Measurements from ENCODE around the gene TAF4. TPM values are rescaled to one million over a fixed set of nuclear protein-coding genes. Genes with fewer than 3 reads are reported as not detected.

TAF4 gene
- total and polyA plus RNA-seq, 4 experiments from 2014 or later = 0.54 to 33.1 (median 17.5) TPM

DNA sequence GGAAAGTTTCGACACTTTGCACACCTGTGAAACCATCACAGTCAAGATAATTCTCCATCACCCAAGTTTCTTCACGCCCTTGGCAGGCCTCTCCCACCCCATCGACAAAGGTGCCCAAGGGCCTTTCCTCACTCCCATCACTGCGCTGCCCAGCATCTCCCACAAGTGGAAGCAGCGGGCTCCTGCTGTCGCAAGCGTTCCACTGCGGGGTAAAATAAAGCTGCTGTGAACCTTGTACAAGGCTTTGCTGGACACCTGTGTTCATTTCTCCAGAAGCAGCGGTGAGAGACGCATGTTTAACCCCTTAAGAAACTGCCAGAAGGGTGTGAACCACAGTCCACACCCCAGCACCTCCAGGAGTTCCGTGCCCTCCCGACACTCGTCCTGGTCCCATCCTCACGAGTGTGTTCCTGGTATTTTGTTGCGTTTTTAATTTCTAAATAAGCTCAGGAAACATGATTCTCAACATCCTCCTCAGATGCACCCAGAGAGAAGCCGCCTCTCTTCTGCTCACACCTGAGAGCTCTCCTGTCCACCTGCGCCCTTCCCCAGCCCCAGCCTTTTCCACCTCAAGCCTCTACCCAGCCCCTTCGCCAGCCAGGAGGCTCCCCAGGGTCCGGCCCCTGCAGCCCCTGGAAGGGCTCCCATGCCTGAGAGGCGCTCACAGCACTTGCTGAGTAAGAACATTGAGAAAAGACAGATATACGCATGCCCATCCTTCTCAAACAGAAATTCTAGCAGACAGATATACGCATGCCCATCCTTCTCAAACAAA is 97.5 kb downstream of the TAF4 start:
- H3K9me3 ChIP-seq (ENCODE audit: control insufficient read depth in 1 of 2, low read length in 2 of 2) = no peaks in the 10 kb centered on the region
- H3K4me3 ChIP-seq (ENCODE audit: low read length in 2 of 2) = no peak overlapping the region
- H3K4me1 ChIP-seq (ENCODE audit: insufficient read depth, low read length) = no peaks in the 10 kb centered on the region
- Mint-ChIP-seq H3K4me1 (peaks cover 0 to 1% (median 0%) of the 10 kb centered on the region in 4 donors), H3K27ac (no peak overlapping the region), H3K36me3 (peaks cover 13 to 19% of the 10 kb centered on the region in 2 donors), H3K4me3 (peak overlapping the region in 1 of 8 donors; percentile 17), H3K9me3 (peaks cover 0 to 9% (median 2%) of the 10 kb centered on the region in 8 donors), H3K27me3 (peaks cover 14% of the 10 kb centered on the region in 2 donors)
- no peaks in the 10 kb centered on the region for H3K36me3 ChIP-seq (ENCODE audit: insufficient read depth, low read length)
- POLR2A ChIA-PET (ENCODE audit: partially characterized antibody) = no interaction called here
- H3K27ac ChIP-seq (ENCODE audit: low read depth, low read length) = no peak overlapping the region
- no peaks in the 10 kb centered on the region for H3K27me3 ChIP-seq (ENCODE audit: insufficient read depth, low read length)
- intact Hi-C loops (cut with micrococcal nuclease) = no loop called here
- no peak for DNase-seq
- CTCF ChIA-PET (ENCODE audit: partially characterized antibody) = no interaction called here

DNA sequence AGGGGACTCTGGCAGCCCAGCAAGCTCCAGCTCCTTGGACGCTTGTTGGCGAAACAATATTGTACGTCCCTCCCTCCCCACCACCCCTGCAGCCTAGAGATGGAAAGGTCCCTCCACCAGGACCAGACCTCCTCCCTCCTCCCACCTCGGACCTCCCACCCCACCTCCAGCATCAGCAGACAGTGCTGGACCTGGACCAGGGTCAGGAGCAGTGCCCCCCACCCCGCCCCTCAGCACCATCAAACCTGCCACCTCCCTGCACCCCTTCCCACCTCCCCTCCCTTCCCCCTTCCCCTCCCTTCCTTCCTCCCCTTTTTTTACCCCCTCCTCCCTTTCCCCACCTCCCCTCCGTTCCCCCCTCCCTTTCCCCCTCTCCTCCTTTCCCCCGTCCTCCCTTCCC is 98.4 kb downstream of the TAF4 start:
- DNase-seq = no peak
- Mint-ChIP-seq H3K27me3 (peaks cover 14% of the 10 kb centered on the region in 2 donors), H3K9me3 (peaks cover 0 to 4% (median under 1%) of the 10 kb centered on the region in 8 donors), H3K36me3 (peaks cover 4 to 9% of the 10 kb centered on the region in 2 donors), H3K4me1 (peaks cover 0 to 1% (median 0%) of the 10 kb centered on the region in 4 donors), H3K27ac (no peak overlapping the region), H3K4me3 (no peak overlapping the region)
- Histone ChIP-seq H3K4me1 (ENCODE audit: insufficient read depth, low read length) (no peaks in the 10 kb centered on the region), H3K36me3 (ENCODE audit: insufficient read depth, low read length) (no peaks in the 10 kb centered on the region), H3K27me3 (ENCODE audit: insufficient read depth, low read length) (no peaks in the 10 kb centered on the region), H3K27ac (ENCODE audit: low read depth, low read length) (no peak overlapping the region), H3K9me3 (ENCODE audit: control insufficient read depth in 1 of 2, low read length in 2 of 2) (no peaks in the 10 kb centered on the region), H3K4me3 (ENCODE audit: low read length in 2 of 2) (no peak overlapping the region)
- ChIA-PET POLR2A (ENCODE audit: partially characterized antibody) (no interaction called here), CTCF (ENCODE audit: partially characterized antibody) (no interaction called here)
- intact Hi-C loops (cut with micrococcal nuclease) = no loop called here

DNA sequence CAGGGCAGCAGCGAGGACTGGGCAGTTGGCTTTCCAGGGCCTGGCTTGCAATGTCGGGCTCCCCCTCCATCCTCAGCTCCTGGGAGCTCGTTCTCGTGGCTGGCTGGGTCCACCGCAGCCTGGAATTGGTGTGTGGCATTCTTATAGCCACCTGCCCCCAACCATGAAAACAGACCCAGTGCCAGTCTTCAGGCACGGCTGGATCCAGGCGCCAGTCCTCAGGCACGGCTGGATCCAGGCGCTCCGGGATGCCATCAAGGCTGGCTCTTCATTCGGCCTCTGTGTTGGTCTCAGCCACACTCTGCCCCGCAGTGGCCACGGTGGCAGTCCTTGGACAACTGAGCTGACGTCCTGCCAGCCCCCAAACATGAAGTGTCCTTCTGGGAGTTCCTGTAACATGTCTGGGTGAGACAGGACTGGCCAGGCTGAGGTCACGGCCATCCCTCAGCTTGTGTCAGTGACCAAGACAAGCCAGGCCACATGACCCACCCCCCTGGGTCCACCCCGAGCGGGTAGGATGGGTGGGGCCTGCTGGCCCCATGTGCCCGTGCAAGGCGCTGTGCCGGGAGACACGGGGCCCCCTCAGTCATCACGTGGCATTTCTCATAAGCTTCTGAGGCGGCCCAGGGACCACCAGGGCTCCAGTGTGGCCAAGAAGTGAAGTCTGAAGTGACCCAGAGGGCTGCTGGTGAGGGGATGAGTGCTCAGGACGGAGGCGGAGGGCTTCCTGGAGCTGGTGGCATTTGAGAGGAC is 99.0 kb downstream of the TAF4 start:
- CTCF ChIA-PET (ENCODE audit: partially characterized antibody) = no interaction called here
- no peaks in the 10 kb centered on the region for H3K36me3 ChIP-seq (ENCODE audit: insufficient read depth, low read length)
- no peaks in the 10 kb centered on the region for H3K9me3 ChIP-seq (ENCODE audit: control insufficient read depth in 1 of 2, low read length in 2 of 2)
- no peak overlapping the region for H3K4me3 Mint-ChIP-seq
- H3K4me3 ChIP-seq (ENCODE audit: low read length in 2 of 2) = no peak overlapping the region
- no peak overlapping the region for H3K27ac ChIP-seq (ENCODE audit: low read depth, low read length)
- intact Hi-C loops (cut with micrococcal nuclease) = no loop called here
- H3K36me3 Mint-ChIP-seq = peaks cover 1 to 3% of the 10 kb centered on the region in 2 donors
- H3K27me3 Mint-ChIP-seq = peaks cover 14 to 21% of the 10 kb centered on the region in 2 donors
- H3K9me3 Mint-ChIP-seq = peaks cover 0 to 3% (median 0%) of the 10 kb centered on the region in 8 donors
- DNase-seq = no peak
- peaks cover 0 to 1% (median 0%) of the 10 kb centered on the region in 4 donors for H3K4me1 Mint-ChIP-seq
- no peaks in the 10 kb centered on the region for H3K27me3 ChIP-seq (ENCODE audit: insufficient read depth, low read length)
- no peaks in the 10 kb centered on the region for H3K4me1 ChIP-seq (ENCODE audit: insufficient read depth, low read length)
- H3K27ac Mint-ChIP-seq = no peak overlapping the region
- POLR2A ChIA-PET (ENCODE audit: partially characterized antibody) = no interaction called here

DNA sequence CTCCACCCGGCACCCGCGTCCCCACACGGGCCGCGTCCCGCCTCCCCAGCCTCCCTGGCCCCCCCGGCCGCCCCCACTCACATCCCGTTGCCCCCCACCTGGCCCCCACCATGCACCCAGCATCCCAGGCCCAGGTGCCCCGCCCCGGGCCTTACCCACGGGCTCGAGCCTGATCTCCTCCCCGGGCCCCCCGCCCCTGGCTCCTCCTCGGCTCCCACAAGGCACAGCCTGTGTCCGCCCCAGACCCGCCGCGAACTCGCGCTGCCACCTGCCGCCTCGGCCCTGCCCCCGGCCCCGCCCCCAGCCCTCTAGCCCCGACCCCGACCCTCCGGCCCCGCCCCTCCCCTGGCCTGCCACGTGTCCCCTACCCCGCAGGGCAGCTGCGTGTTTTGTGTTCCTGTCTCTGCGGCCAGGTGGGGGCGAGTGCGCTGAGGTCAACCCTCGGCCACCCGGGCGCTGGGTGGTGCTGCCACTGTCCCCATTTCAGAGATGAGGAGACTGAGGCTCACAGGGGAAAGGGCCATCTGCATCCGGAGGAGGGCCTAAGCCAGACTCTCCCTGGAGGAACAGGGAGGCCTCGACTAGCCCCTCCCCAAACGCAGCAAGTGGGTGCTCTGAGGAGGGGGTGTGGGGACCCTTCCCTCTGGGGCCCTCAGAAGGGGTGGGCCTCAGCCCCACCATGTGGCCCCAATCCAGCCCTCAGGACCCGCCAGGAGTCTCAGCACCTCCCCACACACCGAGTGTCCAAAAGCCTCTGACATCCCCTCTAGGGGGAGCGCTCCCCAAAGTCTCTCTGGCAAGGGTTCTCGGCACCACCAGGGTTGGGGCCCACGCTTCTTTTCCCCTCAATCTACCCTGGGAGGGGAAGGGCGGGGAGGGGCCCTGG is 99.8 kb downstream of the TAF4 start:
- Mint-ChIP-seq H3K27me3 (peaks cover 14 to 26% of the 10 kb centered on the region in 2 donors), H3K9me3 (peaks cover 0 to 3% (median 0%) of the 10 kb centered on the region in 8 donors), H3K36me3 (peaks cover 1 to 3% of the 10 kb centered on the region in 2 donors), H3K4me3 (no peak overlapping the region), H3K4me1 (peaks cover 0 to 1% (median 0%) of the 10 kb centered on the region in 4 donors), H3K27ac (no peak overlapping the region)
- H3K36me3 ChIP-seq (ENCODE audit: insufficient read depth, low read length) = no peaks in the 10 kb centered on the region
- no peak overlapping the region for H3K4me3 ChIP-seq (ENCODE audit: low read length in 2 of 2)
- H3K9me3 ChIP-seq (ENCODE audit: control insufficient read depth in 1 of 2, low read length in 2 of 2) = no peaks in the 10 kb centered on the region
- no peak overlapping the region for H3K27ac ChIP-seq (ENCODE audit: low read depth, low read length)
- intact Hi-C loops (cut with micrococcal nuclease) = no loop called here
- no peaks in the 10 kb centered on the region for H3K4me1 ChIP-seq (ENCODE audit: insufficient read depth, low read length)
- POLR2A ChIA-PET (ENCODE audit: partially characterized antibody) = no interaction called here
- CTCF ChIA-PET (ENCODE audit: partially characterized antibody) = no interaction called here
- no peaks in the 10 kb centered on the region for H3K27me3 ChIP-seq (ENCODE audit: insufficient read depth, low read length)
- no peak for DNase-seq

DNA sequence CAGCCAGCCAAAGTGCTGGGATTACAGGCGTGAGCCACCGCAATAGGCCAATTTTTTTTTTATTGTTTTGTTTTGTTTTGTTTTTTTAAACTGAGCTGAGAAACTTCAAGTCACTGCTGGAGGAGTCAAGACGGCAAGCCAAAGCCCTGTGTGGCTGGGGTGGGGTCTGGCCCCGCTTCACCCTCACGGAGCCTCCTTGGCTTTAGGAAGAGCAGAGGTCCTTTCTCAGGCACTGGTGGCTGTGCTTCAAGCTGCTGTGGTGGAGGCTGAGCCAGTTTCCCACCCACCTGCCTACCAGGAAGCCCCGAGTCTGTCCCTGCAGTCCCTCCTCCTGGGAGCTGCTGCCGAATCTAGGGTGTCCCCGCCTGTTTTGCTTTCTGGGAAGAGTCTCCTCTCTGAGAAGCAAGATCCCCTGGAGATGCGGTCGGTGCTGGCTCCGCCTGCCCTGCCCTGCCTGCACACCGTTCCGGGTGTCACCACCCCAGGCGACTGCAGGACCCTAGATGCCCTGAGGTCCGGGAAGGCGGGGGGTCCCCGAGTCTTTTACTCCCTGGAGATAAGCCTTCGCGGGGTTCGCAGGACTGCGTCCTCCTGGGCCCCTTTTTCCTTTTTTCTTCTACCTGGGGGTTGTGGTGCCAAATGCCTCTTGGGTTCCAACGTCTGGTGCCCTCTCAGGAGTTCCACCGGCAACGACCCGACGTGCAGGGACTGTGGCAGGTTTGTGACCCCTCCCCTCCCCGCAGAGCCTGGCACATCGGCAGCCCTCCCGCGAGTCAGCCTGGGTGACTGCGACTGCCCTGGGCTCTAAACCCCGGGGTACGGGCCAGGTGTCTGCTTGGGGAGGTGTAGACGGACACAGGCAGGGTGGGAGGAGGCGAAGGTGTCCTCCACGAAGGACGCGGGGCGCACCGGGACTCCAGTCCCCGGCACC is 100.7 kb downstream of the TAF4 start:
- H3K27ac Mint-ChIP-seq = no peak overlapping the region
- no peak overlapping the region for H3K4me3 Mint-ChIP-seq
- ChIA-PET CTCF (ENCODE audit: partially characterized antibody) (no interaction called here), POLR2A (ENCODE audit: partially characterized antibody) (no interaction called here)
- Histone ChIP-seq H3K4me3 (ENCODE audit: low read length in 2 of 2) (no peak overlapping the region), H3K9me3 (ENCODE audit: control insufficient read depth in 1 of 2, low read length in 2 of 2) (no peaks in the 10 kb centered on the region), H3K27me3 (ENCODE audit: insufficient read depth, low read length) (no peaks in the 10 kb centered on the region), H3K36me3 (ENCODE audit: insufficient read depth, low read length) (no peaks in the 10 kb centered on the region), H3K27ac (ENCODE audit: low read depth, low read length) (no peak overlapping the region), H3K4me1 (ENCODE audit: insufficient read depth, low read length) (no peaks in the 10 kb centered on the region)
- no peaks in the 10 kb centered on the region for H3K36me3 Mint-ChIP-seq
- no peak for DNase-seq
- H3K9me3 Mint-ChIP-seq = peaks cover 0 to 3% (median 0%) of the 10 kb centered on the region in 8 donors
- intact Hi-C loops (cut with micrococcal nuclease) = no loop called here
- H3K4me1 Mint-ChIP-seq = no peaks in the 10 kb centered on the region
- peaks cover 14 to 26% of the 10 kb centered on the region in 2 donors for H3K27me3 Mint-ChIP-seq

DNA sequence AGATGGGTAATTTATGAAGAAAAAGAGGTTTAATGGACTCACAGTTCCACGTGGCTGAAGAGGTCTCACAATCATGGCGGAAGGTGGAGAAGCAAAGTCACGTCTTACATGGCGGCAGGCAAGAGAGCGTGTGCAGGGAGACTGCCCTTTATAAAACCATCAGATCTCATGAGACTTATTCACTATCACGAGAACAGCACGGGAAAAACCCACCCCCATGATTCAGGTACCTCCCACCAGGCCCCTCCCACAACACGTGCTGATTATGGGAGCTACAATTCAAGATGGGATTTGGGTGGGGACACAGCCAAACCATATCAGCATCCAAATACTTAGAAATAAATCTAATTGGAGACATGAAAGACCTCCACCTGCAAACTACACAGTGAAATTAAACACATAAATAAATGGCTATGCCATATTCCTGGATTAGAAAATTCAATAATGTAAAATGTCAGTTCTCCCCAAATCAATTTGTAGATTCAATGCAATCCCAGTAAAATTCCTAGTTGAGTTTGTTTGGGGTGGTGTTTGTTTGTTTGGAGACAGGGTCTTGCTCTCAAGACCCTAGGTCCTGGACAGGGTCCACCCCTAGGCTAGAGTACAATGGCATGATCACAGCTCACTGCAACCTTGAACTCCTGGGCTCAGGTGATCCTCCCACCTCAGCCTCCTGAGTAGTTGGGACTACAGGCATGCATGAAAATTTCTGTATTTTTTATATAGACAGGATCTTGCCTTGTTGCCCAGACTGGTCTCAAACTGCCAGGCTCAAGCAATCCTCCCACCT is 101.6 kb downstream of the TAF4 start:
- peak overlapping the region in 1 of 7 donors; percentile 1 for H3K27ac Mint-ChIP-seq
- no peak for DNase-seq
- no peaks in the 10 kb centered on the region for H3K27me3 ChIP-seq (ENCODE audit: insufficient read depth, low read length)
- peaks cover 0 to 3% (median 0%) of the 10 kb centered on the region in 8 donors for H3K9me3 Mint-ChIP-seq
- no peaks in the 10 kb centered on the region for H3K4me1 Mint-ChIP-seq
- intact Hi-C loops (cut with micrococcal nuclease) = no loop called here
- no peaks in the 10 kb centered on the region for H3K36me3 Mint-ChIP-seq
- H3K4me3 ChIP-seq (ENCODE audit: low read length in 2 of 2) = no peak overlapping the region
- CTCF ChIA-PET (ENCODE audit: partially characterized antibody) = no interaction called here
- no peaks in the 10 kb centered on the region for H3K9me3 ChIP-seq (ENCODE audit: control insufficient read depth in 1 of 2, low read length in 2 of 2)
- H3K27me3 Mint-ChIP-seq = peaks cover 14 to 26% of the 10 kb centered on the region in 2 donors
- H3K36me3 ChIP-seq (ENCODE audit: insufficient read depth, low read length) = no peaks in the 10 kb centered on the region
- POLR2A ChIA-PET (ENCODE audit: partially characterized antibody) = no interaction called here
- H3K4me3 Mint-ChIP-seq = no peak overlapping the region
- H3K27ac ChIP-seq (ENCODE audit: low read depth, low read length) = no peak overlapping the region
- H3K4me1 ChIP-seq (ENCODE audit: insufficient read depth, low read length) = no peaks in the 10 kb centered on the region
